Left ventricle myocardium superior (tissue), 1 donor: Measurements from ENCODE around the gene COG7. TPM values are rescaled to one million over a fixed set of nuclear protein-coding genes. Genes with fewer than 3 reads are reported as not detected.

Source experiments
- ATAC-seq: fragments of 200-7000 bp; cut with Tn5 transposase; one replicate; pipeline ENCODE4 v1.9.1; 2020; ENCODE audit warnings: mild to moderate bottlenecking, moderate library complexity
- DNase-seq: peaks from one replicate; pipeline ENCODE4 v3.0.0-alpha.2; 2020
- intact Hi-C: fragments of 100-400 bp; cut with micrococcal nuclease; formaldehyde crosslinking; loops from one replicate; pipeline ENCODE4 v1.11.0; 2022
- total RNA-seq: library from RNA; stranded (reverse); fragmentation: NEBNext Ultra II Directional; extraction: Animal tissue kit (Norgen Biotek cat#: 25700); gene quantifications from one replicate; pipeline ENCODE4 v1.2.1, GENCODE V29; 2021
- donor health status: DM: no; HTN: yes; CAD: no; lungs with severe emphysema.

COG7 gene
- total RNA-seq, 1 donor from 2014 or later, result 11.3 TPM

GRCh38 chr16:23343643-23344612 lies 109.1 kb downstream of the COG7 start:
- DNase-seq (no peak), ATAC-seq (no peak)
- intact Hi-C loops, result no loop called here

GRCh38 chr16:23342083-23342640 lies 110.8 kb downstream of the COG7 start:
- intact Hi-C loops, result no loop called here
- ATAC-seq (no peak), DNase-seq (no peak)

- intact Hi-C loops, result no loop called here
- no peak for ATAC-seq
Measured at GRCh38 chr16:23339787-23340186, 113.2 kb downstream of the COG7 start.

More at GRCh38 chr16:23339787-23340186, 113.2 kb downstream of the COG7 start:
- no peak for DNase-seq

Other genes starting within 250 kb of the COG7 start
- gene SCNN1B, start 150.9 kb downstream of the COG7 start, total RNA-seq, result 1.4 TPM
- gene GGA2, start 57.3 kb upstream of the COG7 start, total RNA-seq, result 52.1 TPM
- gene EARS2, start 104.2 kb upstream of the COG7 start, total RNA-seq, result 22.0 TPM
- gene UBFD1, start 104.5 kb upstream of the COG7 start, total RNA-seq, result 73.8 TPM
- 621 TPM for gene NDUFAB1, start 143.1 kb upstream of the COG7 start, total RNA-seq
- 5.5 TPM for gene PALB2, start 188.1 kb upstream of the COG7 start, total RNA-seq
- 37.6 TPM for gene DCTN5, start 188.3 kb upstream of the COG7 start, total RNA-seq
- 0.52 TPM for gene PLK1, start 225.7 kb upstream of the COG7 start, total RNA-seq